WTC11 (cell line): Measurements from ENCODE around the gene FBXO42. TPM values are rescaled to one million over a fixed set of nuclear protein-coding genes. Genes with fewer than 3 reads are reported as not detected.

Source experiments
- ATAC-seq: fragments of 200-7000 bp; cut with Tn5 transposase; 2 replicates; pipeline ENCODE4 v1.10.0; 2021; ENCODE audit warnings: mild to moderate bottlenecking, moderate library complexity
- CTCF ChIA-PET: fragments of 300-600 bp; sonication (Branson Sonifier 250); formaldehyde crosslinking; loops from one replicate; lab custom pipeline; 2021; ENCODE audit warnings: antibody characterized with exemption; lab: Charles Lee
- POLR2A ChIA-PET: fragments of 350-600 bp; sonication (Branson Sonifier 250); formaldehyde crosslinking; loops from one replicate; lab custom pipeline; 2021; ENCODE audit warnings: antibody characterized with exemption; lab: Charles Lee
- DNase-seq: peaks from one replicate; pipeline ENCODE4 v3.0.0; 2021; ENCODE audit warnings: low spot score
- H3K27ac Mint-ChIP-seq: 2 replicates; pipeline ENCODE4 v1.8.0; 2021; ENCODE audit warnings: mixed read lengths
- H3K27me3 Mint-ChIP-seq: 2 replicates; pipeline ENCODE4 v1.8.0; 2021; ENCODE audit warnings: low read depth, mild to moderate bottlenecking, moderate library complexity, mixed read lengths
- H3K36me3 Mint-ChIP-seq: 2 replicates; pipeline ENCODE4 v1.8.0; 2021; ENCODE audit warnings: mixed read lengths
- H3K4me1 Mint-ChIP-seq: 2 replicates; pipeline ENCODE4 v1.8.0; 2022; ENCODE audit warnings: mixed read lengths
- H3K4me3 Mint-ChIP-seq: 2 replicates; pipeline ENCODE4 v1.8.0; 2021; ENCODE audit warnings: mild to moderate bottlenecking, moderate library complexity, mixed read lengths
- H3K9me3 Mint-ChIP-seq: 2 replicates; pipeline ENCODE4 v1.8.0; 2021; ENCODE audit warnings: mixed read lengths
- EMX1 ChIP-seq: fragments of 250-450 bp; sonication (Bioruptor Pico); IDR thresholded peaks from 2 replicates; pipeline ENCODE4 v1.8.0; 2021; ENCODE audit warnings: mild to moderate bottlenecking
- FOXK1 ChIP-seq: sonication (generic); formaldehyde crosslinking; IDR thresholded peaks from 2 replicates; pipeline ENCODE4 v1.8.0; 2022; ENCODE audit warnings: mild to moderate bottlenecking, moderate library complexity, missing genetic modification reagents
- GABPB1 ChIP-seq: sonication (generic); formaldehyde crosslinking; IDR thresholded peaks from 2 replicates; pipeline ENCODE4 v1.8.1; 2023; ENCODE audit warnings: mild to moderate bottlenecking, missing genetic modification reagents
- IRF2 ChIP-seq: sonication (generic); formaldehyde crosslinking; IDR thresholded peaks from 2 replicates; pipeline ENCODE4 v1.8.0; 2022; ENCODE audit warnings: low read depth, missing genetic modification reagents, borderline replicate concordance
- MYBL2 ChIP-seq: sonication (generic); formaldehyde crosslinking; IDR thresholded peaks from 2 replicates; pipeline ENCODE4 v1.8.1; 2023; ENCODE audit warnings: mild to moderate bottlenecking, moderate library complexity, missing genetic modification reagents
- NFATC4 ChIP-seq: fragments of 250-450 bp; sonication (Bioruptor Pico); IDR thresholded peaks from 2 replicates; pipeline ENCODE4 v1.9.0; 2021; ENCODE audit warnings: mild to moderate bottlenecking
- NFYB ChIP-seq: sonication (generic); formaldehyde crosslinking; conservative IDR thresholded peaks from 2 replicates; pipeline ENCODE4 v1.8.0; 2022; ENCODE audit warnings: low read depth, missing genetic modification reagents
- NR2C2 ChIP-seq: sonication (generic); formaldehyde crosslinking; IDR thresholded peaks from 2 replicates; pipeline ENCODE4 v1.8.0; 2022; ENCODE audit warnings: mild to moderate bottlenecking, missing genetic modification reagents
- PRRX2 ChIP-seq: fragments of 250-450 bp; sonication (Bioruptor Pico); IDR thresholded peaks from 2 replicates; pipeline ENCODE4 v1.8.0; 2021; ENCODE audit warnings: mild to moderate bottlenecking
- SMAD3 ChIP-seq: sonication (generic); formaldehyde crosslinking; IDR thresholded peaks from 2 replicates; pipeline ENCODE4 v1.8.0; 2022; ENCODE audit warnings: missing genetic modification reagents, mild to moderate bottlenecking, borderline replicate concordance
- TCF7 ChIP-seq: sonication (generic); formaldehyde crosslinking; IDR thresholded peaks from 2 replicates; pipeline ENCODE4 v1.8.0; 2022; ENCODE audit warnings: mild to moderate bottlenecking, low read depth, missing genetic modification reagents, moderate library complexity
- TEAD1 ChIP-seq: sonication (generic); formaldehyde crosslinking; IDR thresholded peaks from 2 replicates; pipeline ENCODE4 v1.8.0; 2022; ENCODE audit warnings: mild to moderate bottlenecking, missing genetic modification reagents
- TP53 ChIP-seq: sonication (generic); formaldehyde crosslinking; IDR thresholded peaks from 2 replicates; pipeline ENCODE4 v1.8.1; 2023; ENCODE audit warnings: mild to moderate bottlenecking, missing genetic modification reagents
- ZBTB21 ChIP-seq: sonication (generic); formaldehyde crosslinking; IDR thresholded peaks from 2 replicates; pipeline ENCODE4 v1.8.1; 2023; ENCODE audit warnings: mild to moderate bottlenecking, missing genetic modification reagents, borderline replicate concordance
- ZNF232 ChIP-seq: sonication (generic); formaldehyde crosslinking; IDR thresholded peaks from 2 replicates; pipeline ENCODE4 v1.8.0; 2022; ENCODE audit warnings: mild to moderate bottlenecking, missing genetic modification reagents
- total RNA-seq: library from RNA; stranded (reverse); gene quantifications from 3 replicates; pipeline ENCODE4 v1.2.3, GENCODE V29; 2021
- TF ChIP-seq, protein P1 (sequence below): sonication (generic); formaldehyde crosslinking; IDR thresholded peaks from 2 replicates; pipeline ENCODE4 v1.8.1; 2022; ENCODE audit warnings: missing genetic modification reagents, borderline replicate concordance
- TF ChIP-seq, protein P2 (sequence below): fragments of 200-600 bp; IDR thresholded peaks from 2 replicates; pipeline ENCODE4 v1.8.0; 2022; ENCODE audit warnings: antibody characterized with exemption
- TF ChIP-seq, protein P3 (sequence below): sonication (generic); formaldehyde crosslinking; IDR thresholded peaks from 2 replicates; pipeline ENCODE4 v1.8.0; 2023; ENCODE audit warnings: missing genetic modification reagents
- TF ChIP-seq, protein P4 (sequence below): sonication (generic); formaldehyde crosslinking; conservative IDR thresholded peaks from 2 replicates; pipeline ENCODE4 v1.8.1; 2022; ENCODE audit warnings: mild to moderate bottlenecking, missing genetic modification reagents
- TF ChIP-seq, protein P5 (sequence below): sonication (generic); formaldehyde crosslinking; IDR thresholded peaks from 2 replicates; pipeline ENCODE4 v1.8.1; 2022; ENCODE audit warnings: mild to moderate bottlenecking, missing genetic modification reagents, moderate library complexity, borderline replicate concordance

Gene FBXO42
- total RNA-seq, 1 experiment from 2014 or later: 17.5 TPM

DNA sequence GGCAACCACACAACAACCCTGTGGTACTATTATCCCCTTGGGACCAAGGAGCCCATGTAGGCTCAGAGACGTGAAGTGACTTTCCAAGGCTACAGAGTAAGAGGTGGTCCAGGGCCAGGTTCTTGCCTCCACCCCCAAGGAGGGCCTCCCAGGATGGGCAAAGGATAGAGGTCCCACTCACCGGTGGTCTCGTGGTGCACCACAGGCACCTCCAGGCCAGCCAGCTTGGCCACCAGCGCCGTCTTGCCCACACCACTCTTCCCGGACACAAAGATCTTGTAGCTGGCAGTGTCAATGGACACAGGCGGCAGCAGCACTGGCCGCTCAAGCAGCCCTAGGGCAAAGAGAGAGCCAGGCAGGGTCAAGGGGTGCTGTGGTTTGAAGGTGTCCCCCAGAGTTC is 118.8 kb downstream of the FBXO42 start:
- no peak for TF ChIP-seq SMAD3
- TF ChIP-seq, protein P1, sequence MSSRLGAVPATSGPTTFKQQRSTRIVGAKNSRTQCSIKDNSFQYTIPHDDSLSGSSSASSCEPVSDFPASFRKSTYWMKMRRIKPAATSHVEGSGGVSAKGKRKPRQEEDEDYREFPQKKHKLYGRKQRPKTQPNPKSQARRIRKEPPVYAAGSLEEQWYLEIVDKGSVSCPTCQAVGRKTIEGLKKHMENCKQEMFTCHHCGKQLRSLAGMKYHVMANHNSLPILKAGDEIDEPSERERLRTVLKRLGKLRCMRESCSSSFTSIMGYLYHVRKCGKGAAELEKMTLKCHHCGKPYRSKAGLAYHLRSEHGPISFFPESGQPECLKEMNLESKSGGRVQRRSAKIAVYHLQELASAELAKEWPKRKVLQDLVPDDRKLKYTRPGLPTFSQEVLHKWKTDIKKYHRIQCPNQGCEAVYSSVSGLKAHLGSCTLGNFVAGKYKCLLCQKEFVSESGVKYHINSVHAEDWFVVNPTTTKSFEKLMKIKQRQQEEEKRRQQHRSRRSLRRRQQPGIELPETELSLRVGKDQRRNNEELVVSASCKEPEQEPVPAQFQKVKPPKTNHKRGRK: no peak
- TF ChIP-seq, all 79 proteins: peak for 0
- H3K27ac Mint-ChIP-seq: no peak overlapping the region
- H3K27me3 Mint-ChIP-seq: peaks cover 13% of the 10 kb centered on the region
- no peak overlapping the region for H3K4me3 Mint-ChIP-seq
- CTCF ChIA-PET: interaction anchor here (0.5 to 0.6 kb wide), 2 partner anchors 155 to 729 kb away, joined by 3 read pairs; no protein-coding TSS in a partner anchor
- H3K36me3 Mint-ChIP-seq: no peaks in the 10 kb centered on the region
- no peaks in the 10 kb centered on the region for H3K9me3 Mint-ChIP-seq
- POLR2A ChIA-PET: no interaction called here
- ATAC-seq (no peak), DNase-seq (no peak)
- H3K4me1 Mint-ChIP-seq: peaks cover 17% of the 10 kb centered on the region

DNA sequence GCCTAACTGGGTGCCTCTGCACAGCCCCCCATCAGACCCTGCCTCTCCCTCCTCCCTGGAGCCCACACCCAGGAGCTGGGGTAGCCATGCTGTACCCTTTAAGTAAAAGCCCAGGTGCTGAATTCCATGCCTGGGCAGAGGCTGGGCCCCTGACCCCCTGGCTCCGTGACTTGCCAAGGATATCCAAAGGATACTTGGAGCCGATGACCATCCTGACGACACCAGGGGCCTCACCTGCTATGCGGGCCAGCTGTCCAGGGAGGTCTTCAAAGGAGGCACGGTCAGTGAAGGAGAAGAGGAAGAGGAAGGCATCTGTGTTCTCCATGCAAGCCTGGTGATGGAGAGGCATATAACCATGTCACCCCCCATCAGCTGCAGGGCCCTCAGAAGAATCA is 120.0 kb downstream of the FBXO42 start:
- Mint-ChIP-seq H3K4me3 (no peak overlapping the region), H3K4me1 (peaks cover 23% of the 10 kb centered on the region), H3K36me3 (no peaks in the 10 kb centered on the region), H3K9me3 (no peaks in the 10 kb centered on the region), H3K27ac (no peak overlapping the region), H3K27me3 (peaks cover 24% of the 10 kb centered on the region)
- DNase-seq: no peak
- CTCF ChIA-PET: no interaction called here
- TF ChIP-seq, protein P2, sequence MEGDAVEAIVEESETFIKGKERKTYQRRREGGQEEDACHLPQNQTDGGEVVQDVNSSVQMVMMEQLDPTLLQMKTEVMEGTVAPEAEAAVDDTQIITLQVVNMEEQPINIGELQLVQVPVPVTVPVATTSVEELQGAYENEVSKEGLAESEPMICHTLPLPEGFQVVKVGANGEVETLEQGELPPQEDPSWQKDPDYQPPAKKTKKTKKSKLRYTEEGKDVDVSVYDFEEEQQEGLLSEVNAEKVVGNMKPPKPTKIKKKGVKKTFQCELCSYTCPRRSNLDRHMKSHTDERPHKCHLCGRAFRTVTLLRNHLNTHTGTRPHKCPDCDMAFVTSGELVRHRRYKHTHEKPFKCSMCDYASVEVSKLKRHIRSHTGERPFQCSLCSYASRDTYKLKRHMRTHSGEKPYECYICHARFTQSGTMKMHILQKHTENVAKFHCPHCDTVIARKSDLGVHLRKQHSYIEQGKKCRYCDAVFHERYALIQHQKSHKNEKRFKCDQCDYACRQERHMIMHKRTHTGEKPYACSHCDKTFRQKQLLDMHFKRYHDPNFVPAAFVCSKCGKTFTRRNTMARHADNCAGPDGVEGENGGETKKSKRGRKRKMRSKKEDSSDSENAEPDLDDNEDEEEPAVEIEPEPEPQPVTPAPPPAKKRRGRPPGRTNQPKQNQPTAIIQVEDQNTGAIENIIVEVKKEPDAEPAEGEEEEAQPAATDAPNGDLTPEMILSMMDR: no peak
- TF ChIP-seq NFYB (no peak), TCF7 (CRISPR knock-in tag) (no peak), ZNF232 (no peak), IRF2 (CRISPR knock-in tag) (no peak), SMAD3 (no peak), ZBTB21 (no peak), NR2C2 (no peak), FOXK1 (CRISPR knock-in tag) (no peak), PRRX2 (CRISPR knock-in tag) (no peak), TEAD1 (CRISPR knock-in tag) (no peak), NFATC4 (no peak), MYBL2 (CRISPR knock-in tag) (no peak), EMX1 (CRISPR knock-in tag) (no peak), TP53 (CRISPR knock-in tag) (no peak), GABPB1 (CRISPR knock-in tag) (no peak)
- TF ChIP-seq, protein P3, sequence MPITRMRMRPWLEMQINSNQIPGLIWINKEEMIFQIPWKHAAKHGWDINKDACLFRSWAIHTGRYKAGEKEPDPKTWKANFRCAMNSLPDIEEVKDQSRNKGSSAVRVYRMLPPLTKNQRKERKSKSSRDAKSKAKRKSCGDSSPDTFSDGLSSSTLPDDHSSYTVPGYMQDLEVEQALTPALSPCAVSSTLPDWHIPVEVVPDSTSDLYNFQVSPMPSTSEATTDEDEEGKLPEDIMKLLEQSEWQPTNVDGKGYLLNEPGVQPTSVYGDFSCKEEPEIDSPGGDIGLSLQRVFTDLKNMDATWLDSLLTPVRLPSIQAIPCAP (CRISPR knock-in tag): no peak
- TF ChIP-seq, protein P4, sequence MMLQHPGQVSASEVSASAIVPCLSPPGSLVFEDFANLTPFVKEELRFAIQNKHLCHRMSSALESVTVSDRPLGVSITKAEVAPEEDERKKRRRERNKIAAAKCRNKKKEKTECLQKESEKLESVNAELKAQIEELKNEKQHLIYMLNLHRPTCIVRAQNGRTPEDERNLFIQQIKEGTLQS: no peak
- TF ChIP-seq, protein P5, sequence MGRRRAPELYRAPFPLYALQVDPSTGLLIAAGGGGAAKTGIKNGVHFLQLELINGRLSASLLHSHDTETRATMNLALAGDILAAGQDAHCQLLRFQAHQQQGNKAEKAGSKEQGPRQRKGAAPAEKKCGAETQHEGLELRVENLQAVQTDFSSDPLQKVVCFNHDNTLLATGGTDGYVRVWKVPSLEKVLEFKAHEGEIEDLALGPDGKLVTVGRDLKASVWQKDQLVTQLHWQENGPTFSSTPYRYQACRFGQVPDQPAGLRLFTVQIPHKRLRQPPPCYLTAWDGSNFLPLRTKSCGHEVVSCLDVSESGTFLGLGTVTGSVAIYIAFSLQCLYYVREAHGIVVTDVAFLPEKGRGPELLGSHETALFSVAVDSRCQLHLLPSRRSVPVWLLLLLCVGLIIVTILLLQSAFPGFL (CRISPR knock-in tag): no peak
- POLR2A ChIA-PET: no interaction called here
- ATAC-seq: no peak
